Hematopoietic multipotent progenitor cell treated with erythropoietin and hydrocortisone succinate and interleukin-3 and kit ligand, for 4 days (in vitro differentiated cells): ENCODE measurements around the gene ASPHD2.
"Not testable (repeated sequence)": the region's sequence is repeated elsewhere in the genome, so short reads cannot be mapped to it uniquely, and the experiment has no call there.

Source experiments
- DNase-seq: peaks from one replicate; pipeline ENCODE4 v3.0.0-alpha.2; 2015

Gene ASPHD2, protein sequence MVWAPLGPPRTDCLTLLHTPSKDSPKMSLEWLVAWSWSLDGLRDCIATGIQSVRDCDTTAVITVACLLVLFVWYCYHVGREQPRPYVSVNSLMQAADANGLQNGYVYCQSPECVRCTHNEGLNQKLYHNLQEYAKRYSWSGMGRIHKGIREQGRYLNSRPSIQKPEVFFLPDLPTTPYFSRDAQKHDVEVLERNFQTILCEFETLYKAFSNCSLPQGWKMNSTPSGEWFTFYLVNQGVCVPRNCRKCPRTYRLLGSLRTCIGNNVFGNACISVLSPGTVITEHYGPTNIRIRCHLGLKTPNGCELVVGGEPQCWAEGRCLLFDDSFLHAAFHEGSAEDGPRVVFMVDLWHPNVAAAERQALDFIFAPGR

DNA sequence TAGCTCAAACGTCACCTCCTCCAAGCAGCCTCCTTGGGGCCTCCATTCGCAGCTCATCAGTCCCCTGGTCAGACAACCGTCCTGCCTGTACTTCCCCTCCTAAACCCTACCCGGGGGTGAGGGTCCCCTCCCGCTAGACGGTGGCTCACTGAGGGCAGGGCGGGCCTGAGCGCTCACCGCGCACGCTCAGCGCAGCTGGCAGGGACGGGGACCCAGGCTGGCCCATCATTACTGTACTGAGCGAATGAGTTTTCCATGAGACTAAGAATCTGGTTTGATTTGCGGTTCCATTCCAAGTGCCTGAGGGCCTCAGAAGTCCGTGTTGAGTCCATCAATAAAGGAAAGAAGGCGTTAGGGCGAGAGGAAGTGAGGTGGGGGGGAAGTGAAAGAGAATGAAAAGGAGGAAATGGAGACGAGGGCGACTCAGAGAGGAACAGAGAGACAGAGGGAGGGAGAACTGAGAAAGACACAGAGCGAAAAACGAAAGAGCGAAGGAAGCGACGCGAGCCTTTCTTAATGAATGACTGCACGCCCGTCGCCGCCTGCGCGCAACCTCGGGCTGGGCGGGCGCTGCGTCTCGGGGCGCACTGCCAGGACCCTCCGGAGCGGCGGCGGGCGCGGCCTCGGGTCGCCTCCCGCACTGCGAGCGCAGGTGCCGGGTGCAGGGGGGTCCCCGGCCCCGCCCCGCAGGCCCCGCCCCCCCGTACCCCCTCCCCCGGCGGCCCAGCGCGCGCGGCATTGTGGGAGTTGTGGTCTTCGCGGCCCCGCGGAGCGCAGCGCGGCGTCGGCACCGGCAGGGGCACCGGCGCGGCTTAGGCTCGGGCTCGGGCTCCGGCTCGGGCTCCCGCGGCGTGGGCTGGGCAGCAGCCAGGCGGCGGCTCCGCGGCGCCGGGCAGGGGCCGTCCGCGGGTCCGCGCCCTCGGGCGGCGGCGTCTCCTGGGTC lies at the start of gene ASPHD2:
Gene ASPHD2 (plus strand): TSS at position 746 of the 943 bp plus-strand sequence. CDS start 4,356 bp downstream, outside the sequence.
- DNase-seq = peak; percentile 78

DNA sequence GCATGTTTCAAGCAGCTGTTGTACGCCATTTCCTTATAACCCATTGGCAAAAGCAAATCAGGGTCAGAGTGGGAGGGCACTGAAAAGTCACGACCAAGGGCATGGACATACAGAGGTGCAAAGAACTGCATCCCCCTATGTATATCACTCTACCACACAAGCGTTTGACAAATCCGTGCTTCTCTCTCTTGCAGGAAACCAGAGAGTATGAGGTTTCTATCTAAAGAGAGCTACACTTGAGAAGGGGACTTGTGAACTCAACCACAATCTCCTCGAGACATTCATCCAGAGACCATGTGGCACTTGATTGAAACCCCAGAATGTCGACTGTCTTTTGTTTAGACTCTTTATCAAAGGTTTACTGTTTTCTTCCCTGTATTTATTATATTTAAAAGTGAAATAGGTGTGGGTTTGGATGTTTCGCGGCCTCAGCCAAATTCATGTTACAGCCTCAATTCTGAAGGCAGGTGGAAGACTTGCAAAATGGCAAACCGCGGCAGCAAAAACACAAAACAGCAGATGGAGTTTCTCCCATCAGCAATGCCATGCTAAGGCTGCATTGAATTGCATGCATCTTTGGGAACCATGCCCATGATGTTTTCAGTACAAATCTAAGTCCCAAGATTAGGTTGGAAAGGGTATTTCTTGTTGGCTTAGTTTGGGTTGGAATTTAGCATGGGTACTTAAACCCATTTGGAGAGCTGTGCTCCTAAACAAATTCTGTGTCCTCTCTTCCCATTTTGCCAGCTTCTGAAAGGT lies 48.8 kb upstream of the ASPHD2 start:
- DNase-seq = no peak

DNA sequence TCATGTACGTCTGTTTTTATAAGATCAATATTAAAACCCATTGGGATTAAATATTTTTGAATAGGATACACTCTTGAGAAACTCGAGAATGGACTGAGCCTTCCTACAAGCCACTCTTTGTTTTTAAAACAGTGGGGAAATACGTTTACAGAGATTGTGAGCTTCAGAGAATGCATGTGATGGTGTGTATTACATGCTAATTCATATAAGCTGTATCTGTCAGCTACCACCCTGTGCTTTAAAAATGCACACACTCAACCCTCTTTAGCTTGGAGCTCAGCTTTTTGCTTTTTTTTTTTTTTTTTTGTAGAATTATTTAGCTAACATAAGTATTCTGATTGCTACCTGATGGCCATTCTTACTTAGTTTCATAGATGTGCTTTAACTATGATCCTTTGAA lies 46.3 kb upstream of the ASPHD2 start:
- no peak for DNase-seq

DNA sequence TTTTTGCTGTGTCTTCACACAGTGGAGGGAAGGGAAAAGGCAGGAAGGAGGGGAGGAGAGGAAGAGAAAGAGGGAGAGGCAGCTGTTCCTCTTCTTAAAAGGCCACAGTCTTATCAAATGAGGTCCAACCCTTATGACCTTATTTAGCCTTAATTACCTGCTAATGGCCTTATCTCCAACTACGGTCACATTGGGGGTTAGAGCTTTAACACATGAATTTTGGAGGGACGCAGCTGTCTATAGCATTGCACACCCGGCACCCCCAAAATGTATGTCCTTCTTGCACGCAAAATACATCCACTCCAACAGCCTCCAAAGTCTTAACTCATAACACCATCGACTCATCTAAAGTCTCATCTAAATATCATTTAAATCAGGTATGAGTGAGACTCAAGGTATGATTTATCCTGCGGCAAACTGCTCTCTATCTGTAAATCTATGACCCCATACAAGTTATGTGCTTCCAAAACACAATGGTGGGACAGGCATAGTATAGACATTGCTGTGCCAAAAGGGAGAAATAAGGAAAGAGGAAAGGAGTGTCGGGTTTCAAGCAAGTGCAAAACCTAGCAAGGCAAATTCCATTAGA lies 45.0 kb upstream of the ASPHD2 start:
- no peak for DNase-seq

DNA sequence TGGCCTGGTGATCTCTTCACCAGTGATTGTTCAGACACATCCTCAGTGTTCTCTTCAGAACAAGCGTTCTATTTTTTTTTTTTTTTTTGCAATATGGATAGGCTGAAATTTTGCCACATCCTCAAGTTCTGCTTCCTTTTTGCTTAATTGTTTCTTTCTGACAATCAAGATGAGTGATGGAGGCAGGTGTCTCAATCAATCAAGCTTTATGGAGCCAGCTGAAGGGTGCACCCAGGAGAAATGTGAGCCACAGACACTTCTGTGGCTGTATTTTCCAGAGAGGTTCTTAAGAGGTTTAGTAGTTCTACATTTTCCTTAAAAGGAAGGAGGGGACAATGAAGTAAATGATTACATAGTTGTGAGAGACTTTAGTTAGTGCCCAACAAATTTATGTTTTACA lies 43.9 kb upstream of the ASPHD2 start:
- DNase-seq = no peak

DNA sequence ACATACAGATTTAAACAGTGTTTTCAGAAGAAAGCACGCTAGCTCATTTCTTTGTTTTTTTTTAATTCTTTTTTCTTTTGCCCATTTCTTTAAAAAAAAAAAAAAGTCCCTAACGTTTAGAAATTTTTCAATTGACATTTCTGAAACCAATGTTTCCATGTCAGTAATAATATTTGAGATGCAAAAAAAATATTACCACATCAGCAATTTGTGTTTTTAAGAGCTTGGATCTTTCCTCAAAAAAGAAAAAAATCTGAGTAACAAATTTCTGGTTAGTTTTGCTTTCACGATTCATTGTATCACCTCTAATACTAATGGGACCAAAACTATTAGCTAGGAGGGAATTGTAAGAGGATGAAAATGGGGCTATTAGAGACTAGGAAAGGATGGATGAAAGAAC lies 39.9 kb upstream of the ASPHD2 start:
- DNase-seq = no peak

DNA sequence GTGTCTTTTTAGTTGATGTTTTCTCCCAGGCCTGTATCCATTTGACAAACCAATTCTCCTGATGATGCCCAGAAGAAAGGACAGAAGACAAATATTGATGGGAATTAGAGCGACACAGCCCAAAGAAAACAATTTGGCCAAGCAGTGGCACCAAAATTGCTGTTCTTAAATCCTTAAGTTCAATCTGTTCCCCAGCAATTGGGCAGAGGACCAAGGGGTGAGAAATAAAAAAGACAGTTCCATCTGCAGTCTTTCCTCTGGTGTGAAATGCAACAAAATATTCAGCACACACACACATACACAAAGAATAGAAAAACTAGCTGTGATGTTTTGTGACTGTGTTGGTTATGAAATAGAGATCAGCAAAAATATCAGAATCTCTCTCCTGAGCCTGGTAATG lies 38.0 kb upstream of the ASPHD2 start:
- no peak for DNase-seq

DNA sequence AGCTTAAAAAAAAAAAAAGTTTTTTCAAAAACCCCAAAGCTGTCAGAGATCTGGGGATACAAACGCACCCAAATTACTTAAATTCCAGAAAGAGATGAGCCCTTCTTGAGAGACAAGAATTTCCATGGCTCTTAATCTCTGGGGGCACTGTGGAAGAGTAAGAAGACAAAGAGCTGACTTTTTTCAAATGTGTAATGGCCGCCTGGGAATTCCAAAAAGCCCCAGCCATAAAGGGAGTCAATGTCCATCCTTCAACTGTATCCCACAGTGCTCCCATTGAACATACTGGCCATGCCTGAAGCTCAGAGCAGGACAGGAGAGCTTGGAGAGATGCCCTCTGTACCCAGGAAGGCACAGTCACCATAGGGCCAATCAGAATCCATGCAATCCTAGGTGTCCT lies 37.4 kb upstream of the ASPHD2 start:
- DNase-seq = no peak

DNA sequence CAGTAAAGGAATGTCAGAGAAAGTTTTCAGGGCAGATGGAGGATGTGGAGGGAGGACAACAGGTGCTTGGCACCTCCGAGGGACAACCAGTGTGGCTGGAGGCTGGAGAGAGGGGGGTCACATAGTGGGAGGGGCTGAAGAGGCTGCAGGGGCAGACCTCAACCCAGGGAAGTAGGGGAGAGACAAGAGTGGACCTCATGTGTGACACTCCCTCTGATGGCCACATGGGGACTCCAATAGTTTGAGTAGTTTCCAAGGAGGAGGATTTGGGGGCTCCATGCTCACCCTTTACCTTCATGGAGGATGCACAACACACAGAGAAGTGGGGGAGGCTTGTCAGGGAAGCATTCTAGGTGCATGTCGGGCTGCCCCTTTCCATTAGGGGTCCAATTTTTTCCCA lies 35.1 kb upstream of the ASPHD2 start:
- peak; percentile 9 for DNase-seq

DNA sequence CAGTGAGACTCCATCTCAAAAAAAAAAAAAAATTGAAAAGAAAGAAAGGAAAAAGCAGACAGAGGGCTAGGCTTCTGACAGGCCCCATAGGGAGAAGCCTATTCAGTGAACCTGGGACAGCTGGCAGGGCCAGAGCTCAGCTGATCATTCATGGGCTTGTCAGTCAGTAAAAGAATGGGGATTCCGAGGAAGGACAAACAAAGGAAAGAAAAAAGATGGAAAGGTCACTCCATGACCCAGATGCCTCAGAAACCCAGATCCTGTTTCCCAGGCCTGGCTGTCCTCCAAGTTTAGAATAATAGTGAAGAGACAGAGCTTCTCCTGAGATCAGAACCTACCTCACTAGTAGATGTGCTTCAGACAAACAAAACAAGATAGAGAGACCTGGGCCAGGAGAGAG lies 34.3 kb upstream of the ASPHD2 start:
- no peak for DNase-seq

DNA sequence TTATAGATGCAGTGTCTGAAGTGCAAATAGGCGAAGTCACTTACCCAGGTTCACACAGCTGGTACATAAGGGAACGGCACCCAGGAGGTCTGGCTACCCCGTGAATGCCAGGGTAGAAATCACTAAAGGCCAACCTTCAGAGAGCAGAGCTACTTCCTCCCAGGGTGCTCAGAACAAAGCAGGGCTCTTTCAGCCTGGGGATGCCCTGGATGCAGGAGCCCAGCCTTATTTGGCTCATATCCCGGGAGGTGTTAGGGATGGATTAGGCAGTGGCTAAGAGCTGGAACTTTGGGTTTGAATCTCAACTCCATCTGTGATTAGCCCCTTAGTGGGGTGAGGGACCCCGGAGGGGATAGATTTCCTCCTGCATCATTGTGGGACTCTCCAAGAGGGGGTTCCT lies 33.1 kb upstream of the ASPHD2 start:
- DNase-seq = no peak

DNA sequence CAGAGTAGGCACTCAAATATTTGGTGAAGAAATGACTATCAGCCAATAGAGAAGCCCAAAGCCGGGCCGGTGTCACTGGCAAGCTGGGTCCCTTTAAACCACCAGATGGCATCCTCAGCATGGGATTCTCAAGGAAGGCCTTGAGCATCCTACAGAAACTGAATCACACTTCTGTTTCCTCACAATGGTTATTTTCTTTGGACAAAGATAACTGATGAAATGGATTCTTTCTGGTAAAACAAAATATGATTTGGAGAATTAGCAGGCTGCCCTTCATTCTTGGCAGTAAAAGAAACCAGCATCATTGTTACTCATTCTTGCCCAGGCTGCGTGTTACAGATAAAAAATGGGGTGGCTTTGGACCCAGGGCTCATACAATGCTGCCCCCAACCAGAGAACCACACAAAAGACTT lies 30.3 kb upstream of the ASPHD2 start:
- peak; percentile 82 for DNase-seq

DNA sequence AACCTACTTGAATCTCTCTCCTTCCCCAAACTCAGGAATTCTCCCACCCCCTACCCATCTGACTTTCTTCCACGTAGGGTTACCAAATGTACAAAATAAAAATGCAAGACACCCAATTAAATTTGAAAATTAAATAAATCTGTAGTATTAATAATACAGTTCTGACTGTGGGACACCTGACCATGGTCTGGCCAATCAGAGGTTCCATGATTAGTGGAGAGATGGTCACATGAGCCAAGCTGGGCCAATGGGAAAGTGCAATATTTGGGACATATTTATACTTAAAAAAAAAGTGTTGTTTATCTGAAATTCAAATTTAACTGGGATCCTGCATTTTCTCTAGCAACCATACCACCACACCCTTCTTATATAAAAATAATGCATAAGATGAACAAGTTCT lies 29.8 kb upstream of the ASPHD2 start:
- DNase-seq = no peak

DNA sequence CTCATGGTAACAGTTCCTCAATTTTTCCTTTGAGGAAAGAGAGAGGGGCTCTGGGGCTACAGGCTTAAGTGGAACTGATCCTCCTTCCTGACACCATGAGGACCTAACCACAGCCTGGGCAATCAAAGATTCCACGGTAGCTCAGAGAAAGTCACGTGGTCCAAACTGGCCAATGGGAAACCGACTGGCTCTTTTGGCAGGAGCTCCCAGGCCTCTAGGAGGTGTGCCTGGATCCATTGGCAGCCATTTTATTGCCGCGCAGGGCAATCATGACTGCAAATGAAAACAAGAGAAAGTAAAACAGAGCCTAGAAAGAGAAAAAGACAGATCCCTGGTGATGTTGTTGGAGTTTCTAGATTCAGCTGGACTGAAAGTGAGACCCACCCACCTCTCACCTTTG lies 27.3 kb upstream of the ASPHD2 start:
- DNase-seq = no peak

DNA sequence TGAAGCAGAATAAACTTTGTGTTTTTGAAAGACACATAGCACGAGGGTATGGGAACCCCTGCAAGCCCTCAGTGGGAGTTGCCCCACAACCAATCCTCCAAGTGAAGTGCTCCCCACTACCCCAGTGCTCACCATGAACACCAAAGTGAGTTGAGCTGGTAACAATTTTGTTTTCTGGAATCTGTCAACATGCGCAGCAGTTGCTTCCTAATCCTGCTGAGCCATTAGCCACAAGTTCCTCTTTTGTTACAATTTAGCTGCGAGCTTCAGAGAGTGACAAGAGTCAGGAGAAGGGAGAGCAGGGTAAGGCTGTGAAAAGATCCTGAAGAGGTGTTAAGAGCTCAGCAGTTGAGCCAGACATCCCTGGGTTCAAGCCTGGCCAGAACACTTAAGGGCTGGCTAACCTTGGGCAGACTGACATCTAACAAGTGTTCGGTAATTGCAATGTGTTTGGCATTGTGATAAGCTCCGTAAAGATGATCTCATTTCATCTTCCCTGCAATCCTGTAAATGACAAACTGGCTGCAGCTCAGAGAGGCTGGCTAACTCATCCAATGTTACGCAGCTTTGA lies 24.1 kb upstream of the ASPHD2 start:
- peak; percentile 92 for DNase-seq

DNA sequence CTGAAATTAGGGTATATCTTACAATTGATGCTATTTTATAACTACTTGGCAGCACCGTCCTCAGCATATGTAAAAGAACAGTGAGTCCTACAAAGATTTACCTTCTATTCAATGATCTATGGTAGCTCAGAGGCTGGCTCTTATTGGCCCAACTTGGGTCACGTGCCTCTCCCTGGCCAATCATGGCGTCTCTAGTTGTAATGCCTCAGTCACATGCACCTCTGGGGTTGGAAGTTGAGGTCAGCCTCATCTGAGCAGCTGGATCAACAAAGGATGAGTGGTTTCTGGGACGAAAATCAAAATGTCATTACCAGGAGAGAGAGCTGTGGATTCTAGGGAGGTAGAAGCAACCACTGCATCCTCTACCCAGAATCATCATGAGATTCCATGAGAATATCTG lies 22.9 kb upstream of the ASPHD2 start:
- DNase-seq = peak; percentile 17

DNA sequence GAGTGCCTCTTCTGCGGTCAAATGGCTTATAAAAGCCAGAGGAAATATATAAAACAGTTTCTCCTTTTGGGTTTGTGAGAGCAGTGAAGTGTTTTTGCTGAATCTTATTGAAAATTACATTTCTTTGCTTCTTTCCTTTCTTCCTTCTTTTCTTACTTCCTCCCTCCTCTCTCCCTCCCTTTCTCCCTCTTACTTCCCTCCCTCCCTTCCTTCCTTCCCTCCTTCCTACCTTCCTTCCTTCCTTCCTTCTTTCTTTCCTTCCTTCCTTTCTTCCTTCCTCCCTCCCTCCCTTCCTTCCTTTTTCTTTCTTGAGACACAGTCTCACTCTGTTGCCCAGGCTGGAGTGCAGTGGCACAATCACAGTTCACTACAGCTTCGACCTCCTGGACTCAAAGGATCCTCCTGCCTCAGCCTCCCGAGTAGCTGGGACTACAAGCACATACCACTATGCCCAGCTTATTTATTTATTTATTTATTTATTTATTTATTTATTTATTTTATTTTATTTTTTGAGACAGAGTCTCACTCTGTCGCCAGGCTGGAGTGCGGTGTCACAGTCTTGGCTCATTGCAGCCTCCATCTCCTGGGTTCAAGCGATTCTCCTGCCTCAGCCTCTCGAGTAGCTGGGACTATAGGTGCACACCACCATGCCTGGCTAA lies 20.4 kb upstream of the ASPHD2 start:
- DNase-seq = not testable (repeated sequence)

DNA sequence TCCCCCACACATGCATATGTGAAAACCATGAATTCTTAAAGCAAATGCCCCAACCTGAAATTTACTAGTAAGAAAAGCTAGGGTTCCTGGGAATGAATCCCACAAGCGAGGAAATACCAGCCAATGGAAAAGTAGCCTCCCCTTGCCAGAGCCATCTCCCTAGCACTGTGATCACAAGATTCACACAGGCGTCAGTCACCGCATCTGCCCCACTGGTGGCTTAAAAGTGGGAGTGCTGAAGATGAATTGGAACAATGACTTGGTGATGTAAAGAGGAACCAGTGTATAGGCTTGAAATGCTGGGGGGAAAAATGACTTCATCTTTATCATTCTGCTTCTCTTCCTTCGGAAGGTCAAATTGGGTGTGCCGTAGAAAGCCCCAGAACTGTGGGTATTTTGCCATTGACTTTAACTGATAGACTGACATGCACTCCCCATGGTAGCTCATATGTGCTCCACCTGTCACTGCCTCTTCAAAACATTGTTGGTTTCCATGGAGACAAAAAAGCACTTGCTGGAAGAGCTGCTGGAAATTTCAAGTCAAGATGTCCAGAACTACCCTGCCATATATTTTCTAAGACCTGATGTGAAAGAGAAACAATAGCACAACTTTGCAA lies 19.2 kb upstream of the ASPHD2 start:
- DNase-seq = no peak

DNA sequence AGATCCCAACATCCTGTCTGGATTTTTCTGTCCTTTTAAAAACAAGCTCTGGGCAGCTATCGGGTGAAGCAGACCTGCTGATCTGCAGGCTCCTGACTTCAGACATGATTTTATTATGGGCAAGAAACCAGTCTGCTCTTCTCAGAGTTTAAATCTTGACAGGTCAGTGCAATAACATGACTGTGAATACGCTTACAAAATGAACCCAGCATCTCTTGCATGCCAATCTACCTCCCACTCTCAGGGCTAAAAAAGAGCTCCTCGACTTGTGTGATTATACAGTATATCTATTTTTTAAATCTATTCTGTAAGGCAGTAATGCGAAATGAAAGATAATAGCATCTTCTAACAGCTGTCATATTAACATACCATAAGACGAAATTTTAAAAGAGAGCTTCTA lies 18.7 kb upstream of the ASPHD2 start:
- DNase-seq = no peak

DNA sequence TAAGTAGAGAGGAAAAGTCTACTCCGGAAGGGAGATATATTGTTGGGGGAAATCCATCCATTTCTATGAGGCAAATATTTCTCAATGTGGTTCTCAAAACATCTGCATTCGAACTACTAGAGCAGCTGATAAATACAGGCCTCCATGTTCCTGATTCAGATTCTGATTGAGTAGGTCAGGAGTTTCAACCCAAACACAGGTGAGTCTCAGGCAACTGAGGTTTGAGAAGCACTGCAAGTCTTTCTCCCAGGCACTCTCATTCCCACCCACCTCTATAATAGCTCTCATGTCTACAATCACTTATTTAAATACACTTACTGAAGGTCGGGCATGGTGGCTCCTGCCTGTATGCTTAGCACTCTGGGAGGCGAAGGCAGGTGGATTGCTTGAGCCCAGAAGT lies 14.7 kb upstream of the ASPHD2 start:
- no peak for DNase-seq

DNA sequence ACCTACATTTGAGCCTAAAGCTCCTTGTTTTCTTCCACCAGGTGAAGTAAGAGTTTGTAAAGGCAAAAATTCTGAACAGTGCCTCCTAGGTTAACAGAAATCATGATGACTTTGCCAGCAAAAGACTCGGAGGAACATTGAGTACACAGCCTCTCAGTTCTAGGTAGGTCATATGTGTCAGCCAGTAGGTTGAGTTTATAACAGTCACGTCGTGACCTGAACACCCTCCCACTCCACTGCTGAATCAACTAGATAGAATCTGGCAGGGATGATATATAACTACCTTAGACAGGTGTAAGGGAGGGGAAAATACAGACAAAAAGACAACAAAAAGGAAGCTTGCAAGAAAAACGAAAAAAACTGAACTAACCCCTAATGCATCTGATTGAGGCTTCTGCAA lies 12.8 kb upstream of the ASPHD2 start:
- DNase-seq = no peak
